Kasumi-1 (cell line): ENCODE results near the gene KRTAP5-4.
"Not testable (repeated sequence)": the region's sequence is repeated elsewhere in the genome, so short reads cannot be mapped to it uniquely, and the experiment has no call there.

ENCODE experiments used
- DNase-seq, 2 experiments: peaks; one replicate each; lab custom pipeline; 2025; lab: John Stamatoyannopoulos, UW

KRTAP5-4 gene

GRCh38 chr11:1652771-1653540 lies 31.0 kb upstream of the KRTAP5-4 start:
- DNase-seq, result peak; percentile 31 to 67

GRCh38 chr11:1652442-1652770 lies 30.5 kb upstream of the KRTAP5-4 start:
- DNase-seq, result no peak

- no peak for DNase-seq
Measured at GRCh38 chr11:1652026-1652425, 30.1 kb upstream of the KRTAP5-4 start.

GRCh38 chr11:1651411-1651980 lies 29.6 kb upstream of the KRTAP5-4 start:
- DNase-seq, result no peak

- DNase-seq, result no peak
Measured at GRCh38 chr11:1650918-1651262, 29.0 kb upstream of the KRTAP5-4 start.

GRCh38 chr11:1650034-1650917 lies 28.3 kb upstream of the KRTAP5-4 start:
- no peak for DNase-seq

GRCh38 chr11:1648653-1649420 lies 26.9 kb upstream of the KRTAP5-4 start:
- no peak for DNase-seq

GRCh38 chr11:1647901-1648652 lies 26.1 kb upstream of the KRTAP5-4 start:
- DNase-seq, result no peak

GRCh38 chr11:1646540-1646939 lies 24.6 kb upstream of the KRTAP5-4 start:
- DNase-seq, result not testable (repeated sequence)

- no peak for DNase-seq
Measured at GRCh38 chr11:1645357-1645821, 23.5 kb upstream of the KRTAP5-4 start.

GRCh38 chr11:1644601-1645356 lies 22.8 kb upstream of the KRTAP5-4 start:
- no peak for DNase-seq

GRCh38 chr11:1643146-1643690 lies 21.3 kb upstream of the KRTAP5-4 start:
- DNase-seq, result no peak

- DNase-seq, result no peak
Measured at GRCh38 chr11:1642288-1643145, 20.6 kb upstream of the KRTAP5-4 start.

- no peak for DNase-seq
Measured at GRCh38 chr11:1641096-1641495, 19.2 kb upstream of the KRTAP5-4 start.

GRCh38 chr11:1640076-1640946 lies 18.4 kb upstream of the KRTAP5-4 start:
- peak; percentile 29 to 32 for DNase-seq

- DNase-seq, result no peak
Measured at GRCh38 chr11:1639666-1640065, 17.7 kb upstream of the KRTAP5-4 start.

GRCh38 chr11:1639102-1639620 lies 17.2 kb upstream of the KRTAP5-4 start:
- DNase-seq, result no peak

- DNase-seq, result no peak
Measured at GRCh38 chr11:1638344-1638743, 16.4 kb upstream of the KRTAP5-4 start.
